Measurements from ENCODE around the gene NXPH4. TPM values are rescaled to one million over a fixed set of nuclear protein-coding genes. Genes with fewer than 3 reads are reported as not detected.

The NXPH4 gene
- total RNA-seq, 1 experiment from 2014 or later: 20.3 TPM

GRCh38 chr12:57201631-57202030 is 15.0 kb upstream of the NXPH4 start:
- Histone ChIP-seq H3K36me3 (ENCODE audit: low read depth) (no peaks in the 10 kb centered on the region), H3K9me3 (ENCODE audit: insufficient read depth, low read depth) (no peaks in the 10 kb centered on the region), H3F3A (ENCODE audit: insufficient read depth, low read depth) (no peaks in the 10 kb centered on the region), H3K27ac (no peak overlapping the region), H3K79me2 (ENCODE audit: low read depth) (no peaks in the 10 kb centered on the region), H3K4me3 (no peak overlapping the region), H2AFZ (no peak overlapping the region), H3K4me2 (no peak overlapping the region), H3K4me1 (replicated peaks; ENCODE audit: insufficient read depth) (no peaks in the 10 kb centered on the region), H4K20me1 (ENCODE audit: insufficient read depth) (no peaks in the 10 kb centered on the region), H3K27me3 (ENCODE audit: insufficient read depth, low read depth) (no peaks in the 10 kb centered on the region), H3K9me2 (ENCODE audit: insufficient read depth) (no peaks in the 10 kb centered on the region)
- TF ChIP-seq CTCF (conservative IDR thresholded peaks at IDR 0.05): no peak
- no peak for TF ChIP-seq EZH2 (IDR thresholded peaks at IDR 0.05; ENCODE audit: low read depth)
- ChIA-PET CTCF (no interaction called here), POLR2A (ENCODE audit: unreplicated experiment) (no interaction called here)
- no TSS peak for BruUV-seq (replicated peaks)
- intact Hi-C loops (cut with micrococcal nuclease; ENCODE audit: unreplicated experiment): no loop called here
- DNase-seq: no peak

- no peaks in the 10 kb centered on the region for H3K79me2 ChIP-seq (ENCODE audit: low read depth)
- no peaks in the 10 kb centered on the region for H3K9me3 ChIP-seq (ENCODE audit: insufficient read depth, low read depth)
- no peak for TF ChIP-seq CTCF (conservative IDR thresholded peaks at IDR 0.05)
- no peak for TF ChIP-seq EZH2 (IDR thresholded peaks at IDR 0.05; ENCODE audit: low read depth)
- no peak for DNase-seq
- CTCF ChIA-PET: no interaction called here
- no peaks in the 10 kb centered on the region for H3K4me1 ChIP-seq (replicated peaks; ENCODE audit: insufficient read depth)
- H4K20me1 ChIP-seq (ENCODE audit: insufficient read depth): no peaks in the 10 kb centered on the region
- H3K9me2 ChIP-seq (ENCODE audit: insufficient read depth): no peaks in the 10 kb centered on the region
- no peaks in the 10 kb centered on the region for H3K27me3 ChIP-seq (ENCODE audit: insufficient read depth, low read depth)
- no peaks in the 10 kb centered on the region for H3K36me3 ChIP-seq (ENCODE audit: low read depth)
- no peak overlapping the region for H3K27ac ChIP-seq
- H3F3A ChIP-seq (ENCODE audit: insufficient read depth, low read depth): no peaks in the 10 kb centered on the region
- no peak overlapping the region for H3K4me2 ChIP-seq
- BruUV-seq (replicated peaks): no TSS peak
- POLR2A ChIA-PET (ENCODE audit: unreplicated experiment): no interaction called here
- no peak overlapping the region for H3K4me3 ChIP-seq
- intact Hi-C loops (cut with micrococcal nuclease; ENCODE audit: unreplicated experiment): no loop called here
- H2AFZ ChIP-seq: no peak overlapping the region
These were observed 14.3 kb upstream of the NXPH4 start for GRCh38 chr12:57202321-57202720.

GRCh38 chr12:57203201-57203600 is 13.4 kb upstream of the NXPH4 start:
- CTCF ChIA-PET: no interaction called here
- intact Hi-C loops (cut with micrococcal nuclease; ENCODE audit: unreplicated experiment): no loop called here
- no peak for DNase-seq

More at GRCh38 chr12:57203201-57203600, 13.4 kb upstream of the NXPH4 start:
- H3K4me1 ChIP-seq (replicated peaks; ENCODE audit: insufficient read depth): no peaks in the 10 kb centered on the region
- H3K36me3 ChIP-seq (ENCODE audit: low read depth): no peaks in the 10 kb centered on the region
- H3K27ac ChIP-seq: no peak overlapping the region
- H3K79me2 ChIP-seq (ENCODE audit: low read depth): no peaks in the 10 kb centered on the region
- no peaks in the 10 kb centered on the region for H3K9me2 ChIP-seq (ENCODE audit: insufficient read depth)
- POLR2A ChIA-PET (ENCODE audit: unreplicated experiment): no interaction called here
- H3K9me3 ChIP-seq (ENCODE audit: insufficient read depth, low read depth): no peaks in the 10 kb centered on the region
- H3K4me2 ChIP-seq: no peak overlapping the region
- H3K4me3 ChIP-seq: no peak overlapping the region
- TF ChIP-seq CTCF (conservative IDR thresholded peaks at IDR 0.05) (no peak), EZH2 (IDR thresholded peaks at IDR 0.05; ENCODE audit: low read depth) (no peak)
- no peaks in the 10 kb centered on the region for H3F3A ChIP-seq (ENCODE audit: insufficient read depth, low read depth)
- no peaks in the 10 kb centered on the region for H3K27me3 ChIP-seq (ENCODE audit: insufficient read depth, low read depth)
- no peak overlapping the region for H2AFZ ChIP-seq
- no TSS peak for BruUV-seq (replicated peaks)
- H4K20me1 ChIP-seq (ENCODE audit: insufficient read depth): no peaks in the 10 kb centered on the region

Data from PC-9 (cell line).